ENCODE data around the gene SCUBE3. TPM values are rescaled to one million over a fixed set of nuclear protein-coding genes. Genes with fewer than 3 reads are reported as not detected.
A peak's percentile ranks its signal among the peaks of the same experiment; 100 is the strongest.

The SCUBE3 gene
- total RNA-seq, 1 donor from 2014 or later, result 8.8 TPM

DNA sequence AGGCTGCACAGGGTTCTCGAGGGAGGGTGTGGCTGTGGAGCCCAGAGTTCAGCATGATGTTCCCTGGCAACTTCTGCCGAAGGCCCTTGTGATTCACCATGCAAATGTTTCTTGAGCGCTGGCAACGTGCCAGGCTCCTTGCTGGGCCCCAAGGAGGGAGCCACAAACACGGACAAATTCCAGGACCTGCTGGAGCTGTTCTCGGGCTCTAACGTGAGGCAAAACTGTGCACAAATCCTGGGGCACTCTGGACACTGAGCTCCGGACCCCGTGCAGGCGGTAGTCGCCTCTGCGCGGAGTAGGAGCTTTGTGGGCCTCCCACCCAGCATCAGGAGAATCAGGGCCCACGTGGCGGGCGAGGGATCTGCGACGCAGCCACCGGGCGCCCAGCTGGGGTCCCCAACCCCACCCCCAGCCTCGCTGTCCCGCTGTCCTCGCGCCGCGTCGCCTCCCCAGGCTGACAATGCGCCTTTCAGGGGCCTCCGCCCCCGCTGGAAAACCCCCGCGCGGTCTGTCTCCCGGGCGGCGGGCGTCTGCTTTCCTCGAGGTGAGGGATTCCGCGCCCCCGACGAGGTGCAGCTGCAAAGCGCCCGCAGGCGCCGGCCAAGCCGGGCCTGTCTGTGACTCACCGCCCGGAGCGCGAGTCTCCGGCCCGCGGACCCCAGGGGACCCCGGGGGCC, 31.7 kb upstream of the SCUBE3 start:
- Histone ChIP-seq H3K27ac (replicated peaks) (peak overlapping the region; percentile 76), H3K4me1 (peaks cover 65% of the 10 kb centered on the region), H3K27me3 (ENCODE audit: low read depth) (peaks cover 9% of the 10 kb centered on the region), H3K36me3 (no peaks in the 10 kb centered on the region), H3K9me3 (replicated peaks) (no peaks in the 10 kb centered on the region), H3K4me3 (no peak overlapping the region)
- intact Hi-C loops (cut with micrococcal nuclease), result no loop called here
- TF ChIP-seq, protein P1, sequence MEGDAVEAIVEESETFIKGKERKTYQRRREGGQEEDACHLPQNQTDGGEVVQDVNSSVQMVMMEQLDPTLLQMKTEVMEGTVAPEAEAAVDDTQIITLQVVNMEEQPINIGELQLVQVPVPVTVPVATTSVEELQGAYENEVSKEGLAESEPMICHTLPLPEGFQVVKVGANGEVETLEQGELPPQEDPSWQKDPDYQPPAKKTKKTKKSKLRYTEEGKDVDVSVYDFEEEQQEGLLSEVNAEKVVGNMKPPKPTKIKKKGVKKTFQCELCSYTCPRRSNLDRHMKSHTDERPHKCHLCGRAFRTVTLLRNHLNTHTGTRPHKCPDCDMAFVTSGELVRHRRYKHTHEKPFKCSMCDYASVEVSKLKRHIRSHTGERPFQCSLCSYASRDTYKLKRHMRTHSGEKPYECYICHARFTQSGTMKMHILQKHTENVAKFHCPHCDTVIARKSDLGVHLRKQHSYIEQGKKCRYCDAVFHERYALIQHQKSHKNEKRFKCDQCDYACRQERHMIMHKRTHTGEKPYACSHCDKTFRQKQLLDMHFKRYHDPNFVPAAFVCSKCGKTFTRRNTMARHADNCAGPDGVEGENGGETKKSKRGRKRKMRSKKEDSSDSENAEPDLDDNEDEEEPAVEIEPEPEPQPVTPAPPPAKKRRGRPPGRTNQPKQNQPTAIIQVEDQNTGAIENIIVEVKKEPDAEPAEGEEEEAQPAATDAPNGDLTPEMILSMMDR (IDR thresholded peaks at IDR 0.05; ENCODE audit: borderline replicate concordance), result no peak
- DNase-seq, result peak; percentile 57

DNA sequence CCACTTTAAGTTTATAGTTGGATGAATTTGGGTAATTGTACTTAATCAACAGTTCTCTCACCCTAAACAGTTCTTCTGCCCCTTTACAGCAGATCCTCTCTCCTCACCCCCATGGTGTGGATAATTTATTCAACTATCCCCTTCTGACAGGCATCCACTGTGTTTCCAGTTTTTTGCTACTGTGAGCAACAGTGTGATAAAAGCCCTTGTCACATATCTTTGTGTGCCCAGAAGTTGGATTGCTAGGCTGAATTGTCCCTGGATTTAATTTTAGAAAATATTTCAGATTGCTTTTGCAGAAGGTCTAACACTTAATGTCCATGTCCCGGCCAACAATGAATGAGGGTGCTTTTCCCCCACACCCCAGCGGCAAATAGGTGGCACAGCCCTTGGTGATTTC, 30.5 kb upstream of the SCUBE3 start:
- DNase-seq, result no peak
- Histone ChIP-seq H3K27ac (replicated peaks) (peak overlapping the region; percentile 76), H3K9me3 (replicated peaks) (no peaks in the 10 kb centered on the region), H3K4me3 (no peak overlapping the region), H3K27me3 (ENCODE audit: low read depth) (peaks cover 9% of the 10 kb centered on the region), H3K4me1 (peaks cover 65% of the 10 kb centered on the region), H3K36me3 (no peaks in the 10 kb centered on the region)
- TF ChIP-seq, protein P1 (IDR thresholded peaks at IDR 0.05; ENCODE audit: borderline replicate concordance), result no peak
- intact Hi-C loops (cut with micrococcal nuclease), result no loop called here

DNA sequence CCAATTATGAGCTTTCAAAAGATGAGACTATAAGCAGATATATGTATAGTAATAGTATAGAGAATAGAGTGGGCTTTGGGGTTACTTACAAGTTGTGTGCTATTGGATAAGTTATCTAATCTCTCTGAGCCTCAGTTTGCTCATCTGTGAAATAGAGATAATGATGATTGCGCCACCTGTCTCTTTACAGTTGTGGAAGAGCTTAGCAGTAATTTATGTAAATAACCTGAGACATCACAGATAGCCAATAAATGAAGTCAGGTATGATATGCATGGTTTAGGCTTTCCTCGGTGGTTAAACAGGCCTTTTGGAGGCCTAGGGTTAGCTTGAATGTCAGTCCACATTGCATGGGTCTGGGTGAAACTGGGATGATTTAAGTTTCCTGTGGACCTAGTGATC, 29.8 kb upstream of the SCUBE3 start:
- no peak overlapping the region for H3K4me3 ChIP-seq
- no peak for DNase-seq
- H3K27me3 ChIP-seq (ENCODE audit: low read depth), result peaks cover 9% of the 10 kb centered on the region
- H3K36me3 ChIP-seq, result no peaks in the 10 kb centered on the region
- H3K4me1 ChIP-seq, result peaks cover 65% of the 10 kb centered on the region
- H3K27ac ChIP-seq (replicated peaks), result peak overlapping the region; percentile 76
- TF ChIP-seq, protein P1 (IDR thresholded peaks at IDR 0.05; ENCODE audit: borderline replicate concordance), result no peak
- no peaks in the 10 kb centered on the region for H3K9me3 ChIP-seq (replicated peaks)
- intact Hi-C loops (cut with micrococcal nuclease), result no loop called here

DNA sequence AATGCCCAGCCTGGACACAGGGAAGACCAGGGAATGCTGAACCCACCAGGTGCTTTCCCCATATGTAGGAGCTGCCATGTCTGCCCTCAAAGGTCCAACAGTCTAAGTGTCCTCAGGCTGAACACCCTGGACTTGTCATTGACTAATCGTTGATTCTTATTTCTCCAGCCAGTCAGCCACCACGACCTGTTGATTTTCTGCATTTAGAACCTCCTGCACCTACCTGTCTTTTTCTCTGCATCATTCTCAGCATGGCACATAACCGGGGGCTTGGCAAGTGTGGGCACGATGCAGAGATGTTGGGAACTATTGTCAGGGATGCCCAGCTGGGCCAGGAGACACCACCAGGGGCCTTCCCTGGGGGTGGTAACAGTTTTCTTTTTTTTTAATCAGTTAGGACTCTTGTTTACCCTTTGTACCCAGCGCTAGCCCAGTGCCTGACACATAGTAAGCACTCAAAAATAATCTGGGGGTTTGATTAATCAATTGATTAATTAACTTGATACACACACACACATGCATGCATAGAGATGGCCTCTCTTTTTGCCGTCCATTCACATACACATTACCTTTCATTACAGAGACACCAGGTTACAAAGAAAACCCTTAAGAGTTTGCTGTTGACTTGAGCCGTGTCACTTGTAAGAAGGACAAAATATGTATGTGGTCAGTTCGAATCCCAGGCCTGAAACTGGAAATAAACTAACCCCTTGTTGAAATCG, 29.0 kb upstream of the SCUBE3 start:
- H3K27me3 ChIP-seq (ENCODE audit: low read depth), result peaks cover 9% of the 10 kb centered on the region
- H3K36me3 ChIP-seq, result no peaks in the 10 kb centered on the region
- intact Hi-C loops (cut with micrococcal nuclease), result no loop called here
- no peaks in the 10 kb centered on the region for H3K9me3 ChIP-seq (replicated peaks)
- peak overlapping the region; percentile 80 for H3K27ac ChIP-seq (replicated peaks)
- no peak overlapping the region for H3K4me3 ChIP-seq
- H3K4me1 ChIP-seq, result peaks cover 61% of the 10 kb centered on the region
- TF ChIP-seq, protein P1 (IDR thresholded peaks at IDR 0.05; ENCODE audit: borderline replicate concordance), result no peak
- no peak for DNase-seq

DNA sequence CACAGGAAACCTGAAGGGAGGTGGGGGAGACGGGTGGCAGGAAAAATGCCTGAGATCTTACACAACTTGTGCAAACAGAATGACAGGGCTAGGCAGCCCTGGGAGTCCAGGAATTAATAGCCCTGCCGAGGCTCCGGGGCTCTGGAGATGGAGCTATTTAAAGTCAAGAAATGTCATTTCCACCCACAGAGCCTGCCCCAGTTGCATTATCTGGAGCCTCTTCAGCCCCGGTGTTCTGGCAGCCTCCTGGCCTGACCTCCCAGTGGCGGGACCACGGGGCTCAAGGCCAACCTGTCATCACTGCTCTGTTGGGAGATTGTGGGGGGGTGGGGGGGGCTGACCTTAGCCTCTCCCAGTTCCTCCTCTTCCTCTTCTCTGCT, 28.5 kb upstream of the SCUBE3 start:
- Histone ChIP-seq H3K27ac (replicated peaks) (peak overlapping the region; percentile 80), H3K36me3 (no peaks in the 10 kb centered on the region), H3K4me3 (no peak overlapping the region), H3K27me3 (ENCODE audit: low read depth) (peaks cover 9% of the 10 kb centered on the region), H3K4me1 (peaks cover 55% of the 10 kb centered on the region), H3K9me3 (replicated peaks) (no peaks in the 10 kb centered on the region)
- intact Hi-C loops (cut with micrococcal nuclease), result no loop called here
- TF ChIP-seq, protein P1 (IDR thresholded peaks at IDR 0.05; ENCODE audit: borderline replicate concordance), result no peak
- DNase-seq, result peak; percentile 69

Data from left ventricle myocardium inferior (tissue), 1 donor.